ENCODE measurements around the gene STIMATE. TPM values are rescaled to one million over a fixed set of nuclear protein-coding genes. Genes with fewer than 3 reads are reported as not detected.

Gene STIMATE
- total RNA-seq, 1 experiment from 2014 or later = 14.8 TPM

DNA sequence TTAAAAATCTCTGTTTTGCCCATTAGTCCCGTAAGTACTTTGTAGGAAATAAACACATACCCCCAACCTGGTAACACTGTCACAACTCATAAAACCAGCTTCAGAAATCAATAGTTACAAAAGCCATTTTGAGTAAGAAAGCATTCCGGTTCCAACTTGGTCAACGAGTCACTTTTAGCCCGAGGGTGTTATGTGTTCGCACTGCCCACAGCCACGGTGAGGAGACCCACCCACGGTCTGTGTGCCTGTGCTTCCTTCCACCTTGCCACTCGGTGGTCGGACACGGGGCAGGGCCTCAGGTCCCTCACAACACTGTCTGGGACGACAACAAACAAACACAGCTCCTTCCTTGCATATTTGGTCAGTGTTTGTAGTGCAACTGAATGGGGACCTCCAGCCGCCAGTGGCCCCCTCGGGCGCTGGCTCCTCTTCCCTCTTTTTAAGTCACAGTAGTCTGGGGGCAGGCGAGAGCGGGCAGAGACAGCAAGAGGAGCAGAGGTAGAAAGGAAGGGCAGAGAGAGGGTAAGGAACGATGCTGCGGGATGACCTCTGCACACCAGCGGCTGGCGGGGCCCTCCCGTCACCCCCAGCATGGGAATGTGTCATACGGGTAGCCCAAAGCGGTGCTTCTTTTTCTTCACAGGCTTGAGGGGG lies 57.3 kb downstream of the STIMATE start:
- no peak for DNase-seq (ENCODE audit: low read depth in 1 of 2, low spot score in 2 of 2)
- peaks cover 14% of the 10 kb centered on the region for H3K4me1 ChIP-seq (replicated peaks)
- no peaks in the 10 kb centered on the region for H3K9me3 ChIP-seq (replicated peaks)
- H3K4me3 ChIP-seq = no peak overlapping the region
- H3K27me3 ChIP-seq (replicated peaks) = no peaks in the 10 kb centered on the region
- peaks cover 7% of the 10 kb centered on the region; the same call in 1 of the 2 replicates for H3K36me3 ChIP-seq
- H3K27ac ChIP-seq = no peak overlapping the region

DNA sequence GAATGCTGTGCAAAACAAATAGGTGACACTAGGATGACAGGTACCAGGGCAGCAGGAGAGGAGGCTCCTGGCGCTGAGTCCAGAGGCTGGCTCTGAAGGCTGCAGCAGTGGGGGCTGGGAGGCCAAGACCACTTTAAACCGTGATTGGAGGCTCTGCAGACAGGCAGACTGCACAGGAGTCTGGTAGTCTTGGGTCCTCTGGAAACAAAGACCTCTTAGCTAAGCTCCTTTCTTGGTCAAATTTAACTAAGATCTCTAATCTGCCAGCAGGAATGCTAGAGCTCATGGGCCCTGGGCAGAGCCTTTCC lies 58.1 kb downstream of the STIMATE start:
- Histone ChIP-seq H3K27me3 (replicated peaks) (no peaks in the 10 kb centered on the region), H3K4me1 (replicated peaks) (peaks cover 16% of the 10 kb centered on the region)

DNA sequence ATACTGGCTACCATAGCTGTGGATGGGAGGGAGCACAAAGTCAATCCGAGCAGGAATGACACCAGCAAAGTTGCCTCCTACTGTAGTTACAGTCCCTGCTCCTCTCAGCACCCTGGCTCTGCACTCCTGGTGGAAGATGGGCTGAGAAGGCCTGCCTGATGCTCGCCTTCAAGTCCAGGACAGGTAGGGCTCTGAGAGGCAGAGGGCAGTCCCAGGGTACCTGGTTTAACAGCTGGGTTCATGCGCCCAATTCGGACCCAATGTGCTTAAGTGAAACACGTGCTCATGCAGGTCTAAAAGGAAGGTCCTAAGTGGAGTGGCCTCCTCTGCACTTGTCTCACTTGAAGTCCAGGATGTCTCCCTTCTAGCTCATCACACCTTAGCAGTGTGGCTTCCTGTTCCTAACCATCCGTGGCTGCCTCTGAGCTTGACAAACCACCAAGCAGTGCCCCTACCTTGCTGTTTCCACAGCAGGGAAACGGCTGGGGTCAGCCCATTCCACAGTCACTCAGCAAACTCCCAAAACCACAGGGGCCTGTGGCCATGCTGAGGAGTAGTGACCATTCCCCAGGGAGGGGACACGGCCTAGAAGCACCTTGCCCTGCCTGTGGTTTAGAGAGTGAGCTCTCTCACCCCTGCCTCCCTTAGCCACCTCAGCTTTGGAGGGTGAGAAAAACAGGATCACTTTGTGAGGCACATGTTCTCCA lies 58.6 kb downstream of the STIMATE start:
- Histone ChIP-seq H3K4me1 (replicated peaks) (peaks cover 15% of the 10 kb centered on the region), H3K27ac (no peak overlapping the region), H3K27me3 (replicated peaks) (no peaks in the 10 kb centered on the region), H3K36me3 (peaks cover 7% of the 10 kb centered on the region; the same call in 1 of the 2 replicates), H3K9me3 (replicated peaks) (no peaks in the 10 kb centered on the region), H3K4me3 (no peak overlapping the region)
- no peak for DNase-seq (ENCODE audit: low read depth in 1 of 2, low spot score in 2 of 2)

More for the DNA sequence above, 58.1 kb downstream of the STIMATE start:
- DNase-seq (ENCODE audit: low read depth in 1 of 2, low spot score in 2 of 2) = no peak
- Histone ChIP-seq H3K27ac (no peak overlapping the region), H3K36me3 (peaks cover 7% of the 10 kb centered on the region; the same call in 1 of the 2 replicates), H3K9me3 (replicated peaks) (no peaks in the 10 kb centered on the region), H3K4me3 (no peak overlapping the region)

DNA sequence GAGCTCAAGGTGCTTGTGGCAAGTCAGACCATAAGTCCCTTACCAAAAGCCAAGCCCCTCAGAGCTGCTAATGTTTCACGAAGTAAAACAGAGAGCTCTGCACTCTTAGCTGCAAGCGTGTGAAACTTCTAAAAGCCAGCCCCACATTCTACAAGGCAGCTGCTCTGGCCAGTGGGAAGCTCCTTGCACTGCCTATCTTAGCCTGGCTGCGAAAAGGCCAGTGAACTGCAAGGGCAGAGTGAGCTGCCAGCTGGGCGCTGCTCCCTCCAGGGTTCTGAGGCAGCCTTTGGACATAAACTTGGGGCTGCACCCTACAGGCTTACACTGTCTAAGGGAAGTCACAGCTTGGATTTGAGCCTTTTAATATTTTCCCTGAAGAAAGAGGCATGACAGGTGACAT lies 60.4 kb downstream of the STIMATE start:
- H3K4me3 ChIP-seq = no peak overlapping the region
- no peak for DNase-seq (ENCODE audit: low read depth in 1 of 2, low spot score in 2 of 2)
- no peaks in the 10 kb centered on the region for H3K36me3 ChIP-seq
- no peaks in the 10 kb centered on the region for H3K27me3 ChIP-seq (replicated peaks)
- no peaks in the 10 kb centered on the region for H3K9me3 ChIP-seq (replicated peaks)
- peaks cover 6% of the 10 kb centered on the region for H3K4me1 ChIP-seq (replicated peaks)
- H3K27ac ChIP-seq = no peak overlapping the region

DNA sequence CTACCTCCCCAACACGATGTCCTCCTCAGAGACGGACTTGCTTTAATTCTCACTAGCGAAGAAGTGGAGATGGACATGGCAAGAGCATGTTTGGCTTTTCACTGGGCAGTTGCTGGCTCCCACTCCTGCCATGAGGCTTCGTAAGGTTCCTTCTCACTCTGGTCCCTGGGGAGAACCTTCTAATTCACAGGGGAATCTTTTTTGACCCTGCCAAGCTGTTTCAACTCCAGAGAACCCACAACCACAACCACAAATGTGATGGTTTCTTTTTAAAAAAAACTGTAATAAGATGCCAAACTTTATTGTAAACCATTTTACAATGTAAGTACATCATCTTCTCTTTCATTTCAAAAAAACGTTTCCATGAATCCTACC lies 60.9 kb downstream of the STIMATE start:
- Histone ChIP-seq H3K27ac (no peak overlapping the region), H3K27me3 (replicated peaks) (no peaks in the 10 kb centered on the region), H3K36me3 (no peaks in the 10 kb centered on the region), H3K4me3 (no peak overlapping the region), H3K4me1 (replicated peaks) (peaks cover 11% of the 10 kb centered on the region), H3K9me3 (replicated peaks) (no peaks in the 10 kb centered on the region)
- no peak for DNase-seq (ENCODE audit: low read depth in 1 of 2, low spot score in 2 of 2)

DNA sequence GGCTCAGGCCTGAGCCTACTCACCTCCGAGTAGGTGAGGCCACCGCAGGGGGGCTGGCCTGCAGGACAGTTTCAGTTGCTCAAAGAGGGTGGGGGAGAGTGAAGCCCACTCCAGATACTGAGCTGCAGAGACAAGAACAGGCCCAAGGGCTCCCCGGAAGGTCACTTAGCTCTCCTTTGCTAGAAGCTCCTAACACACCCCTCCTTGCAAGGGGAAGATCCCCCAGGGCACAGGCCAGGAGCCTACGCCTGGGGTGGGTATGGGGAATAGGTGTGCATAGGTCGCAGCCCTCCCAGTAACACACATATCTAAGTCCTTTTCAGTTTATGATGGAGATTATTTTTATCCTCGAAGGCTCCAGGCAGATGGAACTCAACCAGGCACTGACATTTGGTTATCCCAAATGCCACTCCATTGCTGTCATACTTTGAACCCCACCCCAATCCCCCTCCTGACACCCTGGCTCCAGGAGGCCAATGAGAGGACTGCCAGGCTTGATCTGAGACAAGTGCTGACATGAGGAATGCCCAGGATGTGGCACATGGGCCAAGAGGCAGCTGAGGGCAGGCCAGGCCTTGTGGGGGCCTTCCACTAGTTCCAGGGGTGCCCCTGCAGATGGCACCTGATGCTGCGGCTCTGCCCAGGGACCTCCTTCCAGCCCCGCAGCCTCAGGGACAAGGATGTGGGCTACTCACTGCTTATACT lies 61.4 kb downstream of the STIMATE start:
- Histone ChIP-seq H3K9me3 (replicated peaks) (no peaks in the 10 kb centered on the region), H3K27ac (no peak overlapping the region), H3K4me3 (no peak overlapping the region), H3K36me3 (no peaks in the 10 kb centered on the region), H3K27me3 (replicated peaks) (no peaks in the 10 kb centered on the region), H3K4me1 (replicated peaks) (peaks cover 16% of the 10 kb centered on the region)
- no peak for DNase-seq (ENCODE audit: low read depth in 1 of 2, low spot score in 2 of 2)

DNA sequence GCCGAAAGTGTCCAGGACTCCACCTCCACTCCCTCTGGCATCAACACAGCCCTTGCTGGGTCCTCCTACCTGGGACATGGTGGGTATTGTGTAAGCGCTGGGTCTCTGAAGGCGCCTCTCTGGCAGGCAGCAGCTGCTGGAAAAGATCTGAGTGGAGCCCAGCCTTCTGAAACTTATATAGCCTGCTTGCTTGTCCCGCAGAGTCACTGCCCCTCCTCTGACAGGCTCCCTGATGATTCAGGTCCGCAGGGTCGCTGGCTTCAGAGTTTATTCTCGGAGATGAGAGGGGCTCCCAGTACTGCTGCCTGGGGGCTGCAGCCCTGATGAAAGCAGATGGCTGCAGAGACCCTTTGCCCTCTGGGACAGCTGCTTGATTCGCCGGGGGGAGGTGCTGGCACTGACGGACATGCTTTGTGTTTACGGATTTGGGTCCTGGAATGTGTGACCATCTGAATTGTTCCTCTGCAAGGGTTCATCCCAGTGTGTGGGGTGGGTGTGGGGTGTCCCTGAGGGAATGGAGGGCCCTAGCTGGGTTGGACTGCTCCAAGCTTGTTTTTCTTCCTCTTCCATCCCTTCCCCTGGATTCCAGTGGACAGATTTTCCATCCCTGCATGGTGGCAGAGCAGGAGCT lies 62.4 kb downstream of the STIMATE start, which contains the start of gene MUSTN1:
MUSTN1 (minus strand) TSS at position 149 of the 631 bp plus-strand sequence; CDS start at position 78, 71 bp downstream.
- no peak for DNase-seq (ENCODE audit: low read depth in 1 of 2, low spot score in 2 of 2)
- Histone ChIP-seq H3K4me1 (replicated peaks) (peaks cover 20% of the 10 kb centered on the region), H3K9me3 (replicated peaks) (no peaks in the 10 kb centered on the region), H3K36me3 (no peaks in the 10 kb centered on the region), H3K4me3 (no peak within 1 kb of the TSS), H3K27ac (no peak within 1 kb of the TSS), H3K27me3 (replicated peaks) (no peaks in the 10 kb centered on the region)

DNA sequence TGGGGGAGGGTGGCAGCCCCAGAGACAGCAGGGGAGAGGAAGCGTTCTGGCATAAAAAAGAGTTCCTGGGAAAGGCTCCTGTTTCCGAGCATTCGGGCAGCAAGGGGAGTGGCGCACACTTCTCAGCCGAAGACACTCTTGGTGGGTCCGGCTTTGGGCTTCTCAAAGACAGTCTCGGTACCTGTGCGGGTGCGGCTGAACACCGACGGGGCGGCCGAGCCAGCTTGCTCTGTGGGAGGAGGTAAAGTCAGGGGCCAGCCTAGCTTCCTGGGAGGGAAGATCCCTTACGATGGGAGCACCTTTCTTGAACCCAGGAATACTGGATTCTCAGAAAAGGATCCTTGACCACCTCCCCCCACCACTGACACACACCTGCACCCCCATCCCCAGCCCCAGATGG lies 64.1 kb downstream of the STIMATE start:
- Histone ChIP-seq H3K27ac (no peak overlapping the region), H3K4me1 (replicated peaks) (peaks cover 20% of the 10 kb centered on the region), H3K9me3 (replicated peaks) (no peaks in the 10 kb centered on the region), H3K4me3 (no peak overlapping the region), H3K27me3 (replicated peaks) (no peaks in the 10 kb centered on the region), H3K36me3 (no peaks in the 10 kb centered on the region)
- DNase-seq (ENCODE audit: low read depth in 1 of 2, low spot score in 2 of 2) = no peak

DNA sequence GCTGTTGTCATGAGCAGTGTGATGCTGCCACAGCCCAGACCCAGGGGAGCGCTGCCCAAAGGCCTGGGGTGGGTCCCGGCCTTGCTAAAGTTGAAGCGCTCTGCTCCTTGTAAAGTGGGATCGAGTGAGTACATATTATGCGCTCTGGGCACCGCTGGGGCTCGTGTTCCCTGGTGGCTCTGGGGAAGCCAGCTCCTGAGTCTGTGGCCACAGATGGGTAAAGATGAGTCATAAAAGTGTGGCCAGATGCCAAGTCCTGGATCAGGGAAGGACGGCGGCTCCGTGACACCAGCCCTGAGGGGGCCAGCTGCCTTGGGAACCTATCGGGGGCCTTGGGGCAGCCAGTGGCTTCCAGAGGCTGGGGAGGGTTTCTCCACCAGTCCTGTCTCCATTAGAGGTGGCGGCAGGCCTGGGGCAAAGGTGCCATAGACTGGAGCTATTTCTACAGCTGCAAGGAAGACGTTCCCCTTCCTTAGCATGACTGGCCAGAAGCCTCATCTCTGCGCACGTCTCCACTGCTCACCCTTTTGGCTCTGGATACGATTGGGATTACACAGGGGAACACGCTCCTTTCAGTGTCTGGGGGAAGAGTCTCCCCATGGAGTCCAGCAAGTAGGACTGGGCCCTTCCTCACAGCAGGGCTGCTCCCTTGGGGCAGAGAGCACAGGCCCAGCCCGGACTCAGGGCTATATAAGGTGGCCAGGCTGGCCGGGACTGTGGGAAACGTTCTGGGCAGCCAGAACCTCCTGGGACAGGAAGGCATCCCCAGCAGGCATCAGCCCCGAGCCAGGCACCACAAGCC lies 65.6 kb downstream of the STIMATE start:
- Histone ChIP-seq H3K4me3 (no peak overlapping the region), H3K9me3 (replicated peaks) (no peaks in the 10 kb centered on the region), H3K4me1 (replicated peaks) (peaks cover 20% of the 10 kb centered on the region), H3K27me3 (replicated peaks) (no peaks in the 10 kb centered on the region), H3K27ac (no peak overlapping the region), H3K36me3 (no peaks in the 10 kb centered on the region)
- peak; percentile 74 to 85 for DNase-seq (ENCODE audit: low read depth in 1 of 2, low spot score in 2 of 2)

DNA sequence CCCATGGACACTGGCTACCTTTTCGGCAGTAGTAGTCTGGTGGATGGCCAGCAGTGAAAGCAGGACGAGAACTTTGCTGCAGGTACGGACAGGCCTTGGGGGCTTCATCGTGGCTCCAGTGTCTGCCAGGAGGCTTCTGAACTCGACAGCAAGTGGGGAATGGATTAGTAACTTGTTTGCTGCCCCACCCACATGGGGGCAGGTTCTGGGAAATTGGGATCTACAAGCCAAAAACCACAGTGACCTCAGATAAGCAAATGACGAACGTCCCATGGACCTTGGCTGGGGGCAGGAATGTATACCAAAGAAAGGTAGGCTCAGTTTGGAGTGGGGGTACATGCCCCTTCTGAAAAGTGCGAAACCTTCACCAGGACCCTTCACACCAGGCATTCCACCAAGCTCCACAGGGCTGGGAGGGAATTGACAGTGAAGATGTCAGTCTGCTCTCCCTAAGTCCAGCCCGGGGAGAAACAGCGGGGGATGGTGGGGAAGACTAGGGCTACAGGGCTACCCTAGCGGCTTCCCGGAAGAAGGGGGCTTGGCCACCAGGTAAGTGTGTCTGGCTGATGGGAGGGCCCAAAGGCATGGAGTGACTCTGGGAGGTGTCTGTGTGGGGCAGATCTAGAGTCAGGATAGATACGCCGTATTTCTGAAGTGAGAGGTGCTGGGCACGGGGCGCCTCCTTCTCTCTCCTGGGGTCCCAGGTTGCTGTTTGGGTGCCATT lies 66.7 kb downstream of the STIMATE start, which contains the start of gene ITIH4:
ITIH4 (minus strand) TSS at position 138 of the 724 bp plus-strand sequence; CDS start at position 108, 30 bp downstream.
- Histone ChIP-seq H3K4me3 (no peak within 1 kb of the TSS), H3K27me3 (replicated peaks) (no peaks in the 10 kb centered on the region), H3K27ac (no peak within 1 kb of the TSS), H3K9me3 (replicated peaks) (no peaks in the 10 kb centered on the region), H3K36me3 (no peaks in the 10 kb centered on the region), H3K4me1 (replicated peaks) (peaks cover 20% of the 10 kb centered on the region)
- no peak for DNase-seq (ENCODE audit: low read depth in 1 of 2, low spot score in 2 of 2)

DNA sequence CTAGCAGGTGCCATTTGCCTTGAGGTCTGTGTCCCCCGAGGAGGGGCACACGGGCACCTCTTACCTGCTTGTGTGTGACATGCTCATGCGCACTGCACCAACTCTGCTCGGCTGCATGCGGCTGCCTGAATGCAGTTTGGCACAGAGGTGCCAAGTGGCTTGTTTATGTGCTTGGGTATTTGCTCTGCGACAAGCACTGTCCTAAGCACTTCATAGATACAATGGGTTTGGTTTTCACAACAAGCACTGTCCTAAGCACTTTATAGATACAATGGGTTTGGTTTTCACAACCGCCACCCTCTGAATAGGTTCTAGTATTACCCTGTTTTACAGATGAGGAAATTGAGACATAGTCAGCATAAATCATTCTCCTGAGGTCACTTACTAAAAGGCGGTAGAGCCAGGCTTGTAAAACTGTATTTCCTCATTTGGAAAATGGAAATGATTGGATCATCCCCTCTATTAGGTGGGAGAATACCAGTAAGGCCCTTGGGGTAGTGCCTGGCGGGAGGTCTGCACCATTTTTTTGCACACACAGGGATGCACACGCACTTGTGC lies 67.4 kb downstream of the STIMATE start:
- no peak overlapping the region for H3K4me3 ChIP-seq
- H3K9me3 ChIP-seq (replicated peaks) = no peaks in the 10 kb centered on the region
- H3K36me3 ChIP-seq = no peaks in the 10 kb centered on the region
- H3K4me1 ChIP-seq (replicated peaks) = peaks cover 16% of the 10 kb centered on the region
- DNase-seq (ENCODE audit: low read depth in 1 of 2, low spot score in 2 of 2) = no peak
- no peak overlapping the region for H3K27ac ChIP-seq
- H3K27me3 ChIP-seq (replicated peaks) = no peaks in the 10 kb centered on the region

DNA sequence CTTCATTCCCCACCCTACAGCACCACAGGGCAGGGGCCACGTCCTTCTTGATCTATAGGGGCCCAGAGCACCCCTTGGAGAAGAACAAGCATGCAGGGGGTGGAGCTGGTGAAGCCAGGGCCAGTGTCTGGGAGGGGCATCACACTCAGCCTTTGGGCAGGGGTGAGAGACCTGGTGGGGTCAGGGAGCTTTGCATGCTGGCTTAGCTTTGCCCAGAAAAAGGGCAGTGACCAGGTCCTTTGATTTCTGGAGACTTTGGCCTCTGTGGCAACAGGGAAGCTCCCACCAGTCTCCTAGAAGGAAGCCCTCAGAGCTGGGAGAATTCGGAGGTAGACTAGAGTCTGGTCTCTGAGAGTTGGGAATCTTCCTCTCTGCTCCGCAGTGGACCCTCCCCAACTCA lies 67.9 kb downstream of the STIMATE start:
- no peaks in the 10 kb centered on the region for H3K27me3 ChIP-seq (replicated peaks)
- no peak overlapping the region for H3K4me3 ChIP-seq
- H3K9me3 ChIP-seq (replicated peaks) = no peaks in the 10 kb centered on the region
- no peaks in the 10 kb centered on the region for H3K36me3 ChIP-seq
- no peak overlapping the region for H3K27ac ChIP-seq
- peaks cover 15% of the 10 kb centered on the region for H3K4me1 ChIP-seq (replicated peaks)
- DNase-seq (ENCODE audit: low read depth in 1 of 2, low spot score in 2 of 2) = no peak

Measured in SJSA1 (cell line).